Vagina (tissue), 2 donors: ENCODE measurements around the gene ANKRD52. TPM values are rescaled to one million over a fixed set of nuclear protein-coding genes. Genes with fewer than 3 reads are reported as not detected.
A peak's percentile ranks its signal among the peaks of the same experiment; 100 is the strongest.

ENCODE experiments used
- DNase-seq, 2 donors: peaks; one replicate each; pipeline ENCODE4 v3.0.0-alpha.2; 2017; ENCODE audit errors: extremely low spot score in 2 of 2
- H3K27ac ChIP-seq: fragments of 200-600 bp; sonication (generic); one replicate; pipeline ENCODE4 v1.5.1; 2019
- H3K27me3 ChIP-seq: fragments of 200-600 bp; sonication (generic); one replicate; pipeline ENCODE4 v1.5.1; 2019
- H3K36me3 ChIP-seq, 2 donors: fragments of 200-600 bp; sonication (generic); one replicate each; pipeline ENCODE4 v1.5.1; 2017 to 2019
- H3K4me1 ChIP-seq: fragments of 200-600 bp; sonication (generic); one replicate; pipeline ENCODE4 v1.5.1; 2019
- H3K4me3 ChIP-seq, 2 donors: fragments of 200-600 bp; sonication (generic); 1 replicate in 1 of 2; 2 replicates in 1 of 2; pipeline ENCODE4 v1.5.1; 2016 to 2019
- H3K9me3 ChIP-seq: fragments of 200-600 bp; sonication (generic); one replicate; pipeline ENCODE4 v1.5.1; 2019
- CTCF ChIP-seq, 3 experiments: fragments of 450-650 bp in 2 of 3; fragments of 200-600 bp in 1 of 3; sonication (generic) in 1 of 3; IDR thresholded peaks; one replicate each; pipeline ENCODE4 v1.5.1; 2017 to 2019; ENCODE audit warnings: antibody characterized with exemption in 3 of 3, mild to moderate bottlenecking in 2 of 3, moderate library complexity in 2 of 3
- POLR2A ChIP-seq, 2 donors: fragments of 450-650 bp; IDR thresholded peaks; one replicate each; pipeline ENCODE4 v1.6.1; 2017; ENCODE audit warnings: antibody characterized with exemption in 2 of 2, mild to moderate bottlenecking in 2 of 2, moderate library complexity in 2 of 2
- POLR2AphosphoS5 ChIP-seq, 2 donors: sonication (generic); formaldehyde crosslinking; IDR thresholded peaks; one replicate each; pipeline ENCODE4 v1.9.0; 2017; ENCODE audit warnings: antibody characterized with exemption in 2 of 2, mild to moderate bottlenecking in 2 of 2, low read depth in 1 of 2; ENCODE audit not compliant: insufficient read depth in 1 of 2
- intact Hi-C: fragments of 100-400 bp; cut with DNase I; formaldehyde crosslinking; loops from one replicate; pipeline ENCODE4 v1.15.1; 2023
- total RNA-seq: library from RNA; depleted of rRNA; stranded (reverse); fragments of >200 nt; gene quantifications from one replicate; pipeline ENCODE4 v1.2.3, GENCODE V29; 2016

Gene ANKRD52
- total RNA-seq, 1 donor from 2014 or later: 22.6 TPM

DNA sequence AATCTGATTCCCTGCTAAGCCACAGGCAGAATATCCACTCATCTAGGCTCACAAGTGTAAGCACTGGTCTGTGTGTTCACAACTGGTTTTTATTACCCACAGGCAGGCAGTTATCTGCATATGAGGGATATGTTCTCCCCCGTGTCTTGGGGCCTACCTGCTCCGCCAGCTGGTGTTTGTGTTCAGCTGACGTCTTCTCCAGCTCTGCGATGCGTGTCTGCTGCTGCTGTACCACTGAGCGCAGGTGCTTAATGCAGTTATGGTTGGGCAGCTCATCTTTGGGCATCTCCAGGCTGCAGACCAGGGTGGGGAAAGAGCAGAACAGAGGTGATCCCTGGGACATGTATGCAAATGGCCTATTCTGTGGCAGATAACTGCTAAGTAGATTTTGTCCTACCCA lies 50.2 kb downstream of the ANKRD52 start:
- no peak for TF ChIP-seq POLR2A (IDR thresholded peaks at IDR 0.05)
- TF ChIP-seq CTCF (IDR thresholded peaks at IDR 0.05): no peak
- no peak for TF ChIP-seq POLR2AphosphoS5 (IDR thresholded peaks at IDR 0.05; ENCODE audit: insufficient read depth in 1 of 2, low read depth in 1 of 2)
- H3K27me3 ChIP-seq: no peaks in the 10 kb centered on the region
- H3K27ac ChIP-seq: no peak overlapping the region
- no peak for DNase-seq
- no peak overlapping the region for H3K4me3 ChIP-seq
- H3K9me3 ChIP-seq: no peaks in the 10 kb centered on the region
- intact Hi-C loops: no loop called here
- H3K36me3 ChIP-seq: peaks cover 0 to 74% of the 10 kb centered on the region in 2 donors
- H3K4me1 ChIP-seq: no peaks in the 10 kb centered on the region

GRCh38 chr12:56206452-56207166 lies 51.6 kb downstream of the ANKRD52 start:
- Histone ChIP-seq H3K27ac (no peak overlapping the region), H3K9me3 (no peaks in the 10 kb centered on the region), H3K36me3 (peaks cover 0 to 60% of the 10 kb centered on the region in 2 donors), H3K4me1 (no peaks in the 10 kb centered on the region), H3K4me3 (no peak overlapping the region), H3K27me3 (no peaks in the 10 kb centered on the region)
- DNase-seq: no peak
- intact Hi-C loops: no loop called here
- TF ChIP-seq POLR2AphosphoS5 (IDR thresholded peaks at IDR 0.05; ENCODE audit: insufficient read depth in 1 of 2, low read depth in 1 of 2) (no peak), CTCF (IDR thresholded peaks at IDR 0.05) (peak in 1 of 3 experiments; percentile 42), POLR2A (IDR thresholded peaks at IDR 0.05) (no peak)

GRCh38 chr12:56205445-56205844 lies 52.7 kb downstream of the ANKRD52 start:
- Histone ChIP-seq H3K27me3 (no peaks in the 10 kb centered on the region), H3K36me3 (peaks cover 0 to 52% of the 10 kb centered on the region in 2 donors), H3K9me3 (no peaks in the 10 kb centered on the region), H3K4me1 (no peaks in the 10 kb centered on the region), H3K27ac (no peak overlapping the region), H3K4me3 (no peak overlapping the region)
- intact Hi-C loops: no loop called here
- DNase-seq: no peak
- TF ChIP-seq POLR2AphosphoS5 (IDR thresholded peaks at IDR 0.05; ENCODE audit: insufficient read depth in 1 of 2, low read depth in 1 of 2): no peak
- TF ChIP-seq CTCF (IDR thresholded peaks at IDR 0.05): no peak
- no peak for TF ChIP-seq POLR2A (IDR thresholded peaks at IDR 0.05)

- H3K36me3 ChIP-seq: peaks cover 0 to 40% of the 10 kb centered on the region in 2 donors
- H3K9me3 ChIP-seq: no peaks in the 10 kb centered on the region
- H3K4me1 ChIP-seq: no peaks in the 10 kb centered on the region
- H3K27me3 ChIP-seq: no peaks in the 10 kb centered on the region
- no peak overlapping the region for H3K27ac ChIP-seq
- no peak for DNase-seq
- TF ChIP-seq POLR2A (IDR thresholded peaks at IDR 0.05) (no peak), POLR2AphosphoS5 (IDR thresholded peaks at IDR 0.05; ENCODE audit: insufficient read depth in 1 of 2, low read depth in 1 of 2) (no peak), CTCF (IDR thresholded peaks at IDR 0.05) (no peak)
- no peak overlapping the region for H3K4me3 ChIP-seq
- intact Hi-C loops: no loop called here
Observed at GRCh38 chr12:56204275-56204674, 53.9 kb downstream of the ANKRD52 start.

DNA sequence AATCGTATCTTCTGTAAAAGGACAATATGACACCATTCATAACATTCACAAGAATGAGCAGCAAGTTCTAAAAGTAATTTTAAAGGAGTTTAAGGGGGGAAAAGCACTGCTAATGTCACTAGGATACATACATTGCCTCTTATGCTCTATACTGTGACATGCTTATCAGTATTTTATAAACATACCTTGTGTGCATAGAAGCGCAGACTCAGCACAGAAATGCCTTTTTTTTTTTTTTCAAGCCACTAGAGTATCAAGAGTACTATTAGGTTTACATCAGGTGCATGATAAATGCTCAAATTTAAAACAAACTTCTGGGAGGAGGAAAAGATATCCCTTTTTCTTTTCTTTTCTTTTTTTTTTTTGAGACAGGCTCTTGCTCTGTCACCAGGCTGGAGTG lies 55.3 kb downstream of the ANKRD52 start:
- no peak for TF ChIP-seq CTCF (IDR thresholded peaks at IDR 0.05)
- H3K4me1 ChIP-seq: no peaks in the 10 kb centered on the region
- H3K27me3 ChIP-seq: no peaks in the 10 kb centered on the region
- peaks cover 0 to 25% of the 10 kb centered on the region in 2 donors for H3K36me3 ChIP-seq
- intact Hi-C loops: no loop called here
- H3K9me3 ChIP-seq: no peaks in the 10 kb centered on the region
- no peak overlapping the region for H3K27ac ChIP-seq
- DNase-seq: no peak
- no peak overlapping the region for H3K4me3 ChIP-seq
